Dendritic cell treated with granulocyte-macrophage colony-stimulating factor and Interleukin-4, amounts not matched to agents 40 ng/mL and 50 ng/mL, for 4 days (primary cell): ENCODE data around the gene MTG2.

ENCODE experiments used
- H3K27ac Mint-ChIP-seq: one replicate; pipeline ENCODE4 v1.8.0; 2022; ENCODE audit warnings: mild to moderate bottlenecking, mixed read lengths
- H3K27me3 Mint-ChIP-seq: one replicate; pipeline ENCODE4 v1.8.0; 2022; ENCODE audit warnings: mild to moderate bottlenecking, mixed read lengths
- H3K36me3 Mint-ChIP-seq: one replicate; pipeline ENCODE4 v1.8.0; 2022; ENCODE audit warnings: low read depth, mixed read lengths
- H3K4me1 Mint-ChIP-seq: one replicate; pipeline ENCODE4 v1.8.0; 2022; ENCODE audit warnings: low read depth, mixed read lengths
- H3K4me3 Mint-ChIP-seq: one replicate; pipeline ENCODE4 v1.8.0; 2022; ENCODE audit warnings: mild to moderate bottlenecking, moderate library complexity, mixed read lengths
- H3K9me3 Mint-ChIP-seq: one replicate; pipeline ENCODE4 v1.8.0; 2022; ENCODE audit warnings: mixed read lengths
- intact Hi-C: fragments of 100-400 bp; cut with micrococcal nuclease; formaldehyde crosslinking; loops from one replicate; pipeline ENCODE4 v1.15.0; 2022

The MTG2 gene, protein sequence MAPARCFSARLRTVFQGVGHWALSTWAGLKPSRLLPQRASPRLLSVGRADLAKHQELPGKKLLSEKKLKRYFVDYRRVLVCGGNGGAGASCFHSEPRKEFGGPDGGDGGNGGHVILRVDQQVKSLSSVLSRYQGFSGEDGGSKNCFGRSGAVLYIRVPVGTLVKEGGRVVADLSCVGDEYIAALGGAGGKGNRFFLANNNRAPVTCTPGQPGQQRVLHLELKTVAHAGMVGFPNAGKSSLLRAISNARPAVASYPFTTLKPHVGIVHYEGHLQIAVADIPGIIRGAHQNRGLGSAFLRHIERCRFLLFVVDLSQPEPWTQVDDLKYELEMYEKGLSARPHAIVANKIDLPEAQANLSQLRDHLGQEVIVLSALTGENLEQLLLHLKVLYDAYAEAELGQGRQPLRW

DNA sequence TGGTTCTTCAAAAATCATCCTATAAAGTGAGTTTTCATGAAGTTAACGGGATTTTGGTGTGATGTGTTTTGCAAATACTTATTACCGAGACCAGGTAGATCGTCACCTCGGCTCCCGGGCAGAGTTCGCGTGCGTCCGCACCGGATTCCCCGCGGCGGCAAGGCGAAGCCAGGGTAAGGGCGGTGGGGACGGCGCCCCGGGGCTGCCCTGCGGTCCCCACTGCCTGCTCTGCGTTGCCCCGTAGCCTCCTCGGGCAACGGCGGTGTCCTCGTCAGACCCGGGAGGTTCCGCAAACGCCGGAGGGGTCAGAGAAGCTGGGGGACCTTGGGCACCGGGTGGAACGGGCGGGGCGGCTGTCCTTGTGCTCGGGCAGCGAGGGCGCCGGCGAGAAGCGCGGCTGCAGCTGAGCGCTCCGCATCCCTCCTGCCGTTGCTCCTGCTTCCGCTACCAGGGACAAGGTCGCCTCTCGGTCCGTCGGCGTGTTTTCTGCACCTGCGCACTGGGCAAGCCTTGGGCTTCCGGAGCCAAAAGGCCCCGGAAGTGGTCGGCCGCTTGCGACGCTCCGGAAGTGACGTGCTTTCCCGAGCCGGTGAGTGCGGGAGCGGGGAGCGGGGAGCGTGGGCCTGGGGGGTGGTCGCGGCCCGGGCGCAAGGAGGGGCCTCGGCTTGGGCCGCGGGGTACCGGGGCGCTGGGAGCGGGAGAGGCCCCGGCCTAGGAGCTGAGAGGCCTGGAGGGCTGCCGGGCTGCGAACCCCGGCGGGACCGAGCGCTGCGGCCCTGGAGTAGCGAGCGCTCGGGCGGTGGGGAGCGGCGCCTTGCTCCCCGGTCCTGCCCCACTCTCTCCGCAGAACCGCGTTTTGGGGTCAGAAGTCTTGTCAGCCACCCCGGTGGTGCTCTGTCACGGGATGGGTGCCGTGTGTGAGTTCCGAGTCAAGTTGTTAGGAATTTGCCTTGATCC lies at the start of gene MTG2:
MTG2 (plus strand) TSS at position 560 of the 957 bp plus-strand sequence. CDS start 10,393 bp downstream, outside the sequence.
- intact Hi-C loops, result loop anchor here (2.0 to 10.0 kb wide), 4 partner anchors 40 to 1032 kb away; partner anchors contain the start of genes ADRM1, OSBPL2, PSMA7 and SS18L1
- H3K27ac Mint-ChIP-seq, result peak within 1 kb of the TSS; percentile 94
- H3K4me1 Mint-ChIP-seq, result peaks cover 44% of the 10 kb centered on the region
- H3K4me3 Mint-ChIP-seq, result peak within 1 kb of the TSS; percentile 87
- no peaks in the 10 kb centered on the region for H3K9me3 Mint-ChIP-seq
- no peaks in the 10 kb centered on the region for H3K27me3 Mint-ChIP-seq
- peaks cover 22% of the 10 kb centered on the region for H3K36me3 Mint-ChIP-seq

DNA sequence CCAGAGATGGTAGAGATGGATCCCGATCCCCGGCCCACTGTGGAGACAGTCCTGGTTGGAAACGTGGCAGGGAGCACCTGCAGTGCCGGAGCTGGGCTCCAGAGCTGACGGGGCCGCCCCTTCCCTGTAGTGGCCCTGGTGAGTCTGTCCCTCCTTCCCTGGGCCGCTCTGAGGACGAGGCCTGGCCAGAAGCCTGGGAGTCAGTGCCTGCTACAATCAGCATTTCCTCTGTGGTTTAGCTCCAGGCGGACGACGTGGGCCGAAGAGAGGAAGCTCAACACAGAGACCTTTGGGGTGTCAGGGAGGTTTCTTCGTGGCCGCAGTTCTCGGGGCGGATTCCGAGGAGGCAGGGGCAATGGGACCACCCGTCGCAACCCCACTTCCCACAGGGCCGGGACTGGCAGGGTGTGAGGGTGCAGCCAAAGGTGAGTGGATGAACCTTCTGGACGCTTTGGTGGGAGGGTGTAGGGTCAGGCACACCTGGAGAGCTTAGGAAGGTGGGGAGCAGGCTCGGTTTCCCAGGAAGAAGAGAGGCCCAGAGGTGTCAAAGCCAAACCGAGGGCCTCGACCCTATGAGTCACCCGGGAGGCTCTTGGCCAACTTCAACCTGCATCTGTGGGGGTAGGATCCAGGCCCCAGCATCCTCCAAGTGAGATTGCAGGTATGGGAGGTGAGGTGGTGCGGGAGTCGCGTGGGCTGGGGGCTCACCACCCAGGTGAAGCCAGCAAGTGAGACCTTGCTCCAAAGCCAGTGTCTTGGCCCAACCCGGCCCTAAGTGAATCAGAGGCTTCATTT lies 49.6 kb upstream of the MTG2 start:
- Mint-ChIP-seq H3K27me3 (no peaks in the 10 kb centered on the region), H3K36me3 (peaks cover 100% of the 10 kb centered on the region), H3K9me3 (no peaks in the 10 kb centered on the region), H3K4me1 (peaks cover 84% of the 10 kb centered on the region), H3K27ac (peak overlapping the region; percentile 90), H3K4me3 (peak overlapping the region; percentile 82)
- intact Hi-C loops, result no loop called here

DNA sequence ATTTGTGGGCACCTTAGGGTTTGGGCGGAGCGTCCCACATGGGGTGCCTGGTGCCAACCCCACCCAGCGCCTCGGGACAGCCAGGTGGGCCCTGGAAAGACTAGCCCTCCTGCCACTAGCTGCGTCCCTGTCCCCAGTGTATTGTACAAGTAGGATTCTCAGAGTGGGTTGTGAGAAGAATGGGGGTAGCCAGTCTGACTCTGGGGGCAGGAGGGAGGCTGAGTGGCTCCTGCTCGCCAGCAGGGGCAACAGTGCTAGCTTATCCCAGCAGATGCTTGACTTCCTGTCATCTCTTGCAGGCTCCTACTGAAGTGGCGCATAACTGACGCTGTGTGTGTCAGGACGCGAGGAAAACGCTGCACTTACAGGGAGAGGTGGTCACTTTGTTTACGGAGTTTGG lies 49.0 kb upstream of the MTG2 start:
- Mint-ChIP-seq H3K9me3 (no peaks in the 10 kb centered on the region), H3K4me1 (peaks cover 82% of the 10 kb centered on the region), H3K36me3 (peaks cover 100% of the 10 kb centered on the region), H3K27ac (peak overlapping the region; percentile 90), H3K27me3 (no peaks in the 10 kb centered on the region), H3K4me3 (peak overlapping the region; percentile 82)
- intact Hi-C loops, result no loop called here

DNA sequence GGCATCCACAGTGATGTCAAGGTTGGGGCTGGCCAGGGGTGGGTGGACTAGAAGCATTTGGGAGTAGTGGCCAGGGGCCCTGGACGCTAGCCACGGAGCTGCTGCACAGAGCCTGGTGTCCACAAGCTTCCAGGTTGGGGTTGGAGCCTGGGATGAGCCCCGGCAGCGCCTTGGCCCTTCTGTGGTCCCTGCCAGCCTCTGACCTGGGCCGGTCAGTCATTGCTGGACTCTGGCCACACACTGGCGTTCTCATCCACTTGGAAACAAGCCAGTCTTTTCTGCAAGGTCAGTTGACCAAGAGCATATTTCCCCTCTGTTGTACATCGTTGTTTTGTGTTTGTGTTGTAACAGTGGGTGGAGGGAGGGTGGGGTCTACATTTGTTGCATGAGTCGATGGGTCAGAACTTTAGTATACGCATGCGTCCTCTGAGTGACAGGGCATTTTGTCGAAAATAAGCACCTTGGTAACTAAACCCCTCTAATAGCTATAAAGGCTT lies 48.0 kb upstream of the MTG2 start:
- no peaks in the 10 kb centered on the region for H3K9me3 Mint-ChIP-seq
- intact Hi-C loops, result loop anchor here (5.0 kb wide), 1 partner anchor 67 kb away; the partner anchor contains the start of gene TAF4
- peaks cover 100% of the 10 kb centered on the region for H3K36me3 Mint-ChIP-seq
- H3K27me3 Mint-ChIP-seq, result no peaks in the 10 kb centered on the region
- H3K4me3 Mint-ChIP-seq, result peak overlapping the region; percentile 31
- peak overlapping the region; percentile 90 for H3K27ac Mint-ChIP-seq
- peaks cover 77% of the 10 kb centered on the region for H3K4me1 Mint-ChIP-seq

DNA sequence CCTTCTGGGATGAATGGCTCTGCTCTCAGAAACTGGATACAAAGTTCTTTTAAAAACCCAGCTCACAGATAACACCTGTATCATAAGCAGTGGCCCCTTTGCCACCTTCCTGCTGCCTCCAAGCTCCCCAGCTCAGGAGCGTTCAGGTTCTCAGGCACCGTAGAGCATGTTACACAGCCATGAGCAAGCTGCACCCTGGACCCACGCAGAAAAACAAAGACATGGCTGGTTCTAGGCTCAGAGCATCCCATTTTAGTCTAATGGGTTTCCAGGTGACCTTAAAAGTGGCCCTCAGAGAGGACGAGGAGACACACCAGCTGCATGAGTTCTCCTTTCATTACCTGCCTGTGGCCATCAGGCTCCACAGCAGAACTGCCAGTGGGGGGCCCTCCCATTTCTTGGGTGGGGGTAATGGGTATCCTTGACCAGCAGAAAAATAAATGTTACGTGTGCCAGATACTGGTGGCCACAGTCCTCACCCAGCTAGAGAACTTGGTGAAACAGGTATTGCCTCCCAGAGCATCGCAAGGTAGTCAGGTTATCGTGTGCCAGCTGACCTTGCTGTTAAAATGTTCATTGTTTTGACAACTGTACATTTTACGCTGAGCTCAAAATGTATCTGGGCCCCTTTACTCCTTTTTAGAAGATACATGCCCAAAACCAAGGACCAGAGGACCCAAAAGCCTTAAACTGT lies 47.1 kb upstream of the MTG2 start:
- H3K27ac Mint-ChIP-seq, result peak overlapping the region; percentile 13
- intact Hi-C loops, result loop anchor here (2.0 to 5.0 kb wide), 3 partner anchors 13 to 125 kb away; partner anchors contain the start of genes LSM14B and TAF4
- H3K36me3 Mint-ChIP-seq, result peaks cover 100% of the 10 kb centered on the region
- H3K9me3 Mint-ChIP-seq, result no peaks in the 10 kb centered on the region
- H3K4me1 Mint-ChIP-seq, result peaks cover 83% of the 10 kb centered on the region
- no peak overlapping the region for H3K4me3 Mint-ChIP-seq
- no peaks in the 10 kb centered on the region for H3K27me3 Mint-ChIP-seq

DNA sequence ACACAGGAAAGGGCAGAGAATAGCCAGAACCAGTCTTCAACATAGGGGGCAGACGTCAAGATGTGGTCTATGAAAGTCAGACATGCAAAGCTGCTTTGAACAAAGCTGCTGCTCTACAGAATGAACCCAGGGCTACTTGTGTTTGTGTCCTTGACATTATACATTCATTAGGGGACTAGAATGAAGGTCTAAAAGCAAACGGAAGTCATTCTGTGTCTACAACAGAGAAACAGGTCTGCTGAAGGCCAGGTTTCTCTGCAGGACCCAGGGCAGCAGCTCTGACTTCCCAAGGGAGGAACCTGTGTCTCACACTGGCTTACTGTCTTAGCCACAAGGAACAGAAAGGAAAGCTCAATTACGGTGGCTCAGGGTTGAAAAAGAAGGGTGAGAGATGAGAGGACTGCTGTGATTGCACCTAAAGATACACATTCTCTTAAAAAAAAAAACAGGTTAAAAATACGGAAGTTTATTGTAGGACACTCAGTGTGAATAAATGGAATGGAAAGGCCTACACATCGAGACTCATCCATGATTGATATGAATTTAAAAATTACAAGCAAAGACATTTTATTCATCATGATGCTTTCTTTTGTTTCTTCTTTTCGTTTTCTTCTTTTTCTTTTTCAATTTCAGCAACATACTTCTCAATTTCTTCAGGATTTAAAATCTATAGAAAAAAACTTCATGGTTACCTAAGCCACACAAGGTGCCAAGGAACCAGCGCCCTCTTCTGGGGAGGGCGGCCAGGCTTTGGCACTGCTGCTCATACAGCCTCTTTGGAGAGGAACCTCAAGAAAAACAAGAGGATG lies 46.3 kb upstream of the MTG2 start:
- H3K36me3 Mint-ChIP-seq, result peaks cover 100% of the 10 kb centered on the region
- peak overlapping the region; percentile 8 for H3K27ac Mint-ChIP-seq
- intact Hi-C loops, result loop anchor here (2.0 to 5.0 kb wide), 3 partner anchors 14 to 126 kb away; partner anchors contain the start of genes LSM14B and TAF4
- H3K4me1 Mint-ChIP-seq, result peaks cover 83% of the 10 kb centered on the region
- no peaks in the 10 kb centered on the region for H3K27me3 Mint-ChIP-seq
- no peaks in the 10 kb centered on the region for H3K9me3 Mint-ChIP-seq
- no peak overlapping the region for H3K4me3 Mint-ChIP-seq

DNA sequence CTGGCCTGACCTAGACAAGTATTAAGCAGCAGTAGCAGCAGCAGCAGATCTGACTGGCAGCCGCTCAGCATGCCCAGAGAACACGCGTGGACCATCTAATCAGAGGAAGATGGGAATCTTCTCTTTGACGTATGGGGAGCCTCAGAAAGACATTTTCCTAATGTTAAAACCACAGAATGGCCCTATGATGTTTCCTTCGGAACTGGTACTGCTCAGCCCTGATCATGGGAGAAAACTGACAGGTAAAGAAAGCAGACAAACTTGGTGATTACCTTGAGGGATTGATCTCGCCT lies 45.8 kb upstream of the MTG2 start:
- H3K4me3 Mint-ChIP-seq, result no peak overlapping the region
- peaks cover 83% of the 10 kb centered on the region for H3K4me1 Mint-ChIP-seq
- H3K27ac Mint-ChIP-seq, result peak overlapping the region; percentile 8
- peaks cover 100% of the 10 kb centered on the region for H3K36me3 Mint-ChIP-seq
- no peaks in the 10 kb centered on the region for H3K27me3 Mint-ChIP-seq
- intact Hi-C loops, result loop anchor here (2.0 to 5.0 kb wide), 3 partner anchors 14 to 126 kb away; partner anchors contain the start of genes LSM14B and TAF4
- H3K9me3 Mint-ChIP-seq, result no peaks in the 10 kb centered on the region

DNA sequence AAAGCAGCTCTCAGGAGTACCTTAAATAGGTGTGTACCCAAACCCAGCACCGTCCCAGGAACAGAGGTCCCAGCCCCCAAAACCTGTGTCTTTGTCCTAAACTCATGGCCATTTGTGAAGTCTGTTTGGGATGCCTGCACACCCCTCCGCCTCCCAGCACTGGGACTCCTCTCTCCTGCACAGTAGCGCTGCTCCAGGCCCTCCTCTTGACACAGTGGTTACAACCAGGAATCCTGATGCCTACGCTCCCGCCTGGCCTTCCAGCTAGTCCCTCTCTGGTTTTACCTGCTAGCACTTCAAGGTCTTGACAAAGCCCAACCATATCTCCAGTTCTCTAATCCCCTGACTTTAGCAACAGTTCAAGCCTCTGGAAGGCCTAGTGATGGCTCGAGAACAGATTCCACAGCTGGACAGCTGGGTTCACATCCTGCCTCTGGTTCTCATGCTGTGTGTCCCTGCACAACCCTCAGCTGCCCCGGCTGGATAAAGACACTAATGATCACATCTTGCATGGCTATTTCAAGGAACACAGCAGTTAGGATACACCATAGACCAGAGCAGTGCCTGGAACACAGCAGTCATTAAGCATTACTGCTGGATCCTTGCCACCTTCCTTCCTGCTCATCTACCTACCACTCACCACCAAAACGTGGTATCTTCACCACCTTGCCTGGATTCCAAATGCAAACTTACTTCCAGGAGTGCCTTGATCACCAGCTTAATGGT lies 45.2 kb upstream of the MTG2 start:
- intact Hi-C loops, result loop anchor here (2.0 to 5.0 kb wide), 3 partner anchors 15 to 127 kb away; partner anchors contain the start of genes LSM14B and TAF4
- H3K36me3 Mint-ChIP-seq, result peaks cover 98% of the 10 kb centered on the region
- no peak overlapping the region for H3K4me3 Mint-ChIP-seq

DNA sequence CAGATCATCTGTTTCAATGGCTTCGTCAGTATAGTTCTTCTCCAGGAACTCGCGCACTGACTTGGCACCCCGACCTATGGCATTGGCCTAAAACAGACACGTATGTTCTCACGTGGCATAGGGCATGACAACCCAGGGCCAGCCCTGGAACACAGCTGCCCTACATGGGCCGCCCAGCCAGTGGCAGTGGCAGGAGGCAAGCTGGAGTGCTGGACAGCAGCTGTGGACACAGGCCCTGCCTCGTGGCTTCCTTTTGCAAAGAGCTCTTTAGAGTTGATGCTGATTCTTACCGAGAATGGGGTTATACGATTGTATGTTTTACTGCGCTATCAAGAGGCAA lies 44.7 kb upstream of the MTG2 start:
- peaks cover 93% of the 10 kb centered on the region for H3K36me3 Mint-ChIP-seq
- H3K4me1 Mint-ChIP-seq, result peaks cover 74% of the 10 kb centered on the region
- no peak overlapping the region for H3K27ac Mint-ChIP-seq
- intact Hi-C loops, result loop anchor here (5.0 kb wide), 1 partner anchor 71 kb away; the partner anchor contains the start of gene TAF4
- no peak overlapping the region for H3K4me3 Mint-ChIP-seq
- no peaks in the 10 kb centered on the region for H3K27me3 Mint-ChIP-seq
- no peaks in the 10 kb centered on the region for H3K9me3 Mint-ChIP-seq

More for the DNA sequence above, 45.2 kb upstream of the MTG2 start:
- H3K4me1 Mint-ChIP-seq, result peaks cover 79% of the 10 kb centered on the region
- no peak overlapping the region for H3K27ac Mint-ChIP-seq
- H3K27me3 Mint-ChIP-seq, result no peaks in the 10 kb centered on the region
- no peaks in the 10 kb centered on the region for H3K9me3 Mint-ChIP-seq

DNA sequence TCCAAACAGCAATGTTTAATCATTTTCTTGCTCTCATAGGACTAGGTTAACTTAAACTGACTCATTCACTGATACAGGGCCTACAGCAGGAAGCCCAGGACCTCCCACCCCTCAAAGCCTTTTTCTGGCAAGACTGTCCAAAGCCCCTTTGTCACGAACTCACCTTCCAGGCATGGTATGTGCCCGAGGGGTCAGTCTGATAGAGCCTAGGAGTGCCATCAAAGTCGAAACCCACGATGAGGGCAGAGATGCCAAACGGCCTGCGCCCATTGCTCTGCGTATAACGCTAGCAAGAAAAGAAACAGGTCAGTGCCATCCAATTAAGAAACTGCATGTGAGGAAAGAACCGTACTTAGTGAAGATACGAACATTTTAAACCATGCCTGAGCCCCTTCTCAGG lies 43.9 kb upstream of the MTG2 start:
- Mint-ChIP-seq H3K27ac (no peak overlapping the region), H3K36me3 (peaks cover 91% of the 10 kb centered on the region)

DNA sequence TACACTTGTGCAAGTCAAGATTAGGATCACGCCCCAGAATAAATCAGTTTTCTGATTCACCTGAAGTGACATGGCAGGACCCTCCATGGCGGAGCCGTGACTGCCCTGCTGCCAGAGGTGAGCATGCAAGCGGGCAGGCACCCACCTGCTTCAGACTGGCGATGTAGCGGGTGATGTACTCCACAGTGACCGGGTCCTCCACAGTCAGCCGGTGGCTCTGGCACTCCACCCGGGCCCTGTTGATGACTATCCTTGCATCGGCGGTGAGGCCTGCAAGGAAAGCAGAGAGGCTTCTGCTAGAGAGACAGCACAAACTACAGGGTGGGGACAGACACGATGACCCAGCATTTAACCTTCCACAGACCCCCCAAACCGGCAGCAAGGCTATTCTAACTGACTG lies 43.2 kb upstream of the MTG2 start:
- no peaks in the 10 kb centered on the region for H3K27me3 Mint-ChIP-seq
- H3K27ac Mint-ChIP-seq, result no peak overlapping the region
- H3K9me3 Mint-ChIP-seq, result no peaks in the 10 kb centered on the region
- H3K4me1 Mint-ChIP-seq, result peaks cover 63% of the 10 kb centered on the region
- intact Hi-C loops, result loop anchor here (5.0 kb wide), 1 partner anchor 72 kb away; the partner anchor contains the start of gene TAF4
- H3K4me3 Mint-ChIP-seq, result no peak overlapping the region
- peaks cover 84% of the 10 kb centered on the region for H3K36me3 Mint-ChIP-seq

More for the DNA sequence above, 43.9 kb upstream of the MTG2 start:
- H3K4me1 Mint-ChIP-seq, result peaks cover 66% of the 10 kb centered on the region
- H3K27me3 Mint-ChIP-seq, result no peaks in the 10 kb centered on the region
- no peaks in the 10 kb centered on the region for H3K9me3 Mint-ChIP-seq
- no peak overlapping the region for H3K4me3 Mint-ChIP-seq
- intact Hi-C loops, result loop anchor here (5.0 kb wide), 1 partner anchor 72 kb away; the partner anchor contains the start of gene TAF4
